Astrocyte of the spinal cord (primary cell): Measurements from ENCODE around the gene TNFRSF9.
"Not testable (repeated sequence)": the region's sequence is repeated elsewhere in the genome, so short reads cannot be mapped to it uniquely, and the experiment has no call there.

Experiments
- DNase-seq: peaks from one replicate; pipeline ENCODE4 v3.0.0; 2011; ENCODE audit warnings: low read depth, low spot score
- H3K4me3 ChIP-seq: 2 replicates; pipeline ENCODE4 v1.5.1; 2011; ENCODE audit warnings: low read depth, mild to moderate bottlenecking, low read length, moderate library complexity
- CTCF ChIP-seq: IDR thresholded peaks from 2 replicates; pipeline ENCODE4 v1.5.1; 2012; ENCODE audit warnings: low read depth, mild to moderate bottlenecking, low read length, inconsistent platforms
- in situ Hi-C: cut with HindIII; loops from 2 replicates; pipeline ENCODE4 v1.10.0; 2017; ENCODE audit warnings: low sequenced_read_pairs

The TNFRSF9 gene

GRCh38 chr1:7961216-7962013 is 20.8 kb upstream of the TNFRSF9 start, which contains the start of gene PARK7:
Gene PARK7, plus strand, starts transcription at chr1:7961711. Its CDS starts 1,075 bp downstream, at chr1:7962786.
- peak within 1 kb of the TSS; percentile 85 for H3K4me3 ChIP-seq
- DNase-seq: peak; percentile 100
- peak; percentile 69 for TF ChIP-seq CTCF
- in situ Hi-C loops: no loop called here

- DNase-seq: no peak
- in situ Hi-C loops: no loop called here
- peak overlapping the region; percentile 85 for H3K4me3 ChIP-seq
- TF ChIP-seq CTCF: no peak
Measured at GRCh38 chr1:7960867-7961215, 20.2 kb upstream of the TNFRSF9 start.

GRCh38 chr1:7960165-7960564 is 19.5 kb upstream of the TNFRSF9 start:
- no peak for DNase-seq
- in situ Hi-C loops: no loop called here
- TF ChIP-seq CTCF: no peak
- H3K4me3 ChIP-seq: no peak overlapping the region

GRCh38 chr1:7956218-7957032 is 15.8 kb upstream of the TNFRSF9 start:
- H3K4me3 ChIP-seq: no peak overlapping the region
- DNase-seq: peak; percentile 31
- no peak for TF ChIP-seq CTCF
- in situ Hi-C loops: no loop called here

GRCh38 chr1:7954683-7955082 is 14.0 kb upstream of the TNFRSF9 start:
- DNase-seq: no peak
- peak overlapping the region; percentile 54 for H3K4me3 ChIP-seq
- TF ChIP-seq CTCF: no peak
- in situ Hi-C loops: no loop called here

- no peak for TF ChIP-seq CTCF
- DNase-seq: peak; percentile 90
- in situ Hi-C loops: no loop called here
Measured at GRCh38 chr1:7953850-7954609, 13.4 kb upstream of the TNFRSF9 start.

GRCh38 chr1:7952791-7953190 is 12.2 kb upstream of the TNFRSF9 start:
- H3K4me3 ChIP-seq: not testable (repeated sequence)

More at GRCh38 chr1:7953850-7954609, 13.4 kb upstream of the TNFRSF9 start:
- peak overlapping the region; percentile 54 for H3K4me3 ChIP-seq

More at GRCh38 chr1:7952791-7953190, 12.2 kb upstream of the TNFRSF9 start:
- DNase-seq, in situ Hi-C loops: not testable (repeated sequence)
